C4-2B (cell line): ENCODE measurements around the gene SNX21.

Experiments
- H3K27ac ChIP-seq: fragments of 450-650 bp; 2 replicates; pipeline ENCODE4 v1.5.1; 2017
- ZFX ChIP-seq: fragments of 450-650 bp; IDR thresholded peaks from 2 replicates; pipeline ENCODE4 v1.6.1; 2017
- TF ChIP-seq, protein P1 (sequence below): fragments of 450-650 bp; conservative IDR thresholded peaks from 2 replicates; pipeline ENCODE4 v1.5.1; 2017; ENCODE audit warnings: mild to moderate bottlenecking

SNX21 gene

DNA sequence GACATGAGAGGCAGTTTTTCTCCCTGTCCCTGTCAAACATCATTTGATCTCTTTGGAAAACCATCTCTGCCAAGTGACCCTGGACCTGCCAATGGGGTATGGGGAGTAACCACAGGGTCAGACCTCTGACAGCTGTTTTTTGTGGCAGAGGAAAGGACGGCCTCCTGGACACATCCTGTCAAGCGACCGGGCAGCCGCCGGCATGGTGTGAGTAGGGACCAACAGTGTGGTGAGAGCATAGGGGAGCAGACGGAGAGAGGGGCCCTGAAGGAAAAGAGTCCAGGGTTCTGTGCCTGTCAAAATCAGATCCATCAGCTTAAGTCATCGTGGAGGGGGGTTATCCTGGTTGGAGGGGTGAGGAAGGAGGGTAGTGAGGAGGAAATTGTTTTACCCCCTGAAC is 31.7 kb upstream of the SNX21 start:
- H3K27ac ChIP-seq, result no peak overlapping the region
- TF ChIP-seq ZFX, result no peak

DNA sequence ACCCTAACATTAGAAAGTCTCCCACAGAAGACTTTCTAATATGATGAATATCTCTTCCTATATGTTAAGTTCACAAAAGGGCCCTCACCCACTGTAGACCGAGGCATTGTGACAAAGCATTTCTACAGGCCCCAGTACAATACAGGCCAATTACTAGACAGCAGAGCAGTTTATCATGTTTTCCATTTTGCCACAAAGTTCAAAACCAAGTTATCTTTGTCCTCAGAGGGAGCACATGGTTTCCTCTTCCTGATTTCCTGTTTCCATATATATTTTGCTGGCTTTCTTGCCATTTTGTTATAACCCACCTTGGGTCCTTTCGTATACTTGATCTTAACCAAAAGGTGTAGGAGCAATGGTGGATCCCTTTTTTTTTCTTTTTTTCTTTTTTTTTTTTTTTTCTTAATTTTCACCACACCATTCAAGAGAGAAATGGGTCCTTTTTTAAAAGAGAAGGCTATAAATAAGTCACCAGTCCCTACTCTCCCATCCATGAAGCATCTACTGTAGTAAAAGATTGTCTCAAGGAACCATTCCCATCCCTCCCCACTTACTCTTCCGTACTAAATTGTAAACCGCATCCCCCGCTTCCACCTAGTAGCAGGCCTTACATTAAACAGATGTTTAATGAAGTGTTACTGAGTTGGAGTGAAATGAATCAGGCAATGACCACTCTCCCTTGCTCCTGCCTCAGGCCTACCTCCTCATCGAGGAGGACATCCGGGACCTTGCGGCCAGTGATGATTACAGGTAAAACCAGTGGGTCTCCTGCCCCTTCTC is 23.2 kb upstream of the SNX21 start:
- H3K27ac ChIP-seq, result 0 out of 2 replicates have a peak overlapping the region, but pooled peaks have one; percentile 93
- TF ChIP-seq, protein P1, sequence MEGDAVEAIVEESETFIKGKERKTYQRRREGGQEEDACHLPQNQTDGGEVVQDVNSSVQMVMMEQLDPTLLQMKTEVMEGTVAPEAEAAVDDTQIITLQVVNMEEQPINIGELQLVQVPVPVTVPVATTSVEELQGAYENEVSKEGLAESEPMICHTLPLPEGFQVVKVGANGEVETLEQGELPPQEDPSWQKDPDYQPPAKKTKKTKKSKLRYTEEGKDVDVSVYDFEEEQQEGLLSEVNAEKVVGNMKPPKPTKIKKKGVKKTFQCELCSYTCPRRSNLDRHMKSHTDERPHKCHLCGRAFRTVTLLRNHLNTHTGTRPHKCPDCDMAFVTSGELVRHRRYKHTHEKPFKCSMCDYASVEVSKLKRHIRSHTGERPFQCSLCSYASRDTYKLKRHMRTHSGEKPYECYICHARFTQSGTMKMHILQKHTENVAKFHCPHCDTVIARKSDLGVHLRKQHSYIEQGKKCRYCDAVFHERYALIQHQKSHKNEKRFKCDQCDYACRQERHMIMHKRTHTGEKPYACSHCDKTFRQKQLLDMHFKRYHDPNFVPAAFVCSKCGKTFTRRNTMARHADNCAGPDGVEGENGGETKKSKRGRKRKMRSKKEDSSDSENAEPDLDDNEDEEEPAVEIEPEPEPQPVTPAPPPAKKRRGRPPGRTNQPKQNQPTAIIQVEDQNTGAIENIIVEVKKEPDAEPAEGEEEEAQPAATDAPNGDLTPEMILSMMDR, result no peak
- no peak for TF ChIP-seq ZFX

DNA sequence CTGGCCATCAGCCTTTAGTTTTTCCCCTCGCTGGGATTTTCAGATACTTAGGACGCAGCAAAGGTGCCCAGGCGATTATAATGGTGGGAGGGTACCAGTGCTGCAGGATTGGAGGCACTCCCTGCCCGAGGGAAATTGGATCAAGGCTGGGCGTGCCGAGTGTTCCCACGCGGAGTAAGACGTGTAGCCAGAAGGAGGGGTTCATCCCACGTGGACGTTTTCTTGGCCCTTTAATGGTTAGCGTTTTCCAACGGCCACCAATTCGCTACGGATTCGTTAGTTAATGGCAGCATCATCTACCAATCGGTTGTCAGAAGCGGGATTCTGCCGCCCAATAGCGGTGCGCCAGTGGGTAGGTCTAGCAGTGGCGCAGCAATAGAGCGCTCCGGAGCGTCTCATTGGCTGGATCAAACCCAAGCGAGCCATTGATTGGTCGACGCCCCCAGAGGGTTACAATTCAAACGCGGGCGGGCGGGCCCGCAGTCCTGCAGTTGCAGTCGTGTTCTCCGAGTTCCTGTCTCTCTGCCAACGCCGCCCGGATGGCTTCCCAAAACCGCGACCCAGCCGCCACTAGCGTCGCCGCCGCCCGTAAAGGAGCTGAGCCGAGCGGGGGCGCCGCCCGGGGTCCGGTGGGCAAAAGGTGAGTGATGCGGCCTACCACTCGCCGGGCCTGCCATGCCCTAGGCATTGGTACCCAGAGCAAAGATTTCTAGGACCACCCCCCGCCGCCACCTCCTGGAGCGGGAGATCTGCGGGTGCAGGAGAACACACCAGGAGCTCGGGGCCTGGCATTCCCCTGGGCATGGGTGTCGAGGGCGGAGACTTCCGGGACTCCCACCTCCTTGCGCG is 21.2 kb upstream of the SNX21 start, which contains the start of gene UBE2C:
Gene UBE2C (plus strand): TSS at position 488 of the 849 bp plus-strand sequence. CDS start 52 bp downstream, at position 540.
- TF ChIP-seq ZFX, result peak; percentile 94
- TF ChIP-seq, protein P1, result no peak
- H3K27ac ChIP-seq, result peak within 1 kb of the TSS; percentile 93

DNA sequence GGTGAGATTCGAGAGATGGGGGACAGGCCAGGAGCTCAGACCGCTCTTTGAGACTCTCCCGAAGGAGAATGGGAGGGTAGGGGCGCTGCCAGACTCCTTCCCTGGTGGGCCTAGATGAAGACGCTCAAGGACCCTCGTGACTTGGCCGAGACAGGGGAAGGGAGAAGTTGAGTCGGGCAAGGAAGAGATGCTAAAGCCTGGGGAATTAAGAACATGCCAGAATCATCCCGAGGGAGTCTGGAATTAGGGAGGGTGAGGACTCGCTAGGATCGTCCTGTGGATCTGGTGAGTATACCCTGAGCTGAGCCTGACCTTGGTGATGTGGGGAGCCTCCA is 20.6 kb upstream of the SNX21 start:
- TF ChIP-seq, protein P1, result no peak
- peak; percentile 66; the same call in 1 of the 2 replicates for TF ChIP-seq ZFX
- peak overlapping the region; percentile 93 for H3K27ac ChIP-seq

DNA sequence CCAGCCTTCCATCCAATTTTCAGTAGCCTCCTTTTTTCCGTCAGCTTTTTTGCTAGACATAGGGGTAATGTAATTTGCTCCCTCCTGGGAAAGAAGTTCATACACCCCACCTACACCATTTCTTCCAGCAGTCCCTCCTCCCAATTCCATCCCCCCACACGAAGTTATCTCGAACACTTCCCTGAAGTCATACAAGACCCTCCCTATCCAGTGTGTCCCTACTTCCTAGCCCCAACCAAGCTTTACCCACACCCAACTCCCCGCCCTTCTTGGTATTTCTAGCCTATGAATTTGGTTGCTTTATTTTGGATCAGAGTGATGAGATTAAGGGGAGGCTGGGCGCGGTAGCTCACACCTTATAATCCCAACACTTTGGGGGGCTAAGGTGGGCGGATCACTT is 20.1 kb upstream of the SNX21 start:
- peak overlapping the region; percentile 93 for H3K27ac ChIP-seq
- TF ChIP-seq, protein P1, result no peak
- no peak for TF ChIP-seq ZFX

DNA sequence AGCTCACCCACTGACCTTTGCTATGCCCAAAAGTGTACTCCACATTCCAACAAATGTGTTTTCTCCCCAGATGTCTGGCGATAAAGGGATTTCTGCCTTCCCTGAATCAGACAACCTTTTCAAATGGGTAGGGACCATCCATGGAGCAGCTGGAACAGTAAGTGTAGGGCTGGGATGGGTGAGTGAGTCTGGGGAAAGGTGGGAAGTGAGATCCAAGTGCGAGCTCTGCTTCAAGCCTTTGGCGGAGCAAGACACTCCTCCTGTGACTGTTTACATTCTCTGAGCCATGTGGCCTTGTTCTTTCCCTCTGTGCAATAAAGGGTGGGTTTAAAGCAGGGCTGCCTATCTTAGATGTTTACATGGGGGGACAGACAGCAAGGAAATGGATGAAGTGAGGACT is 19.3 kb upstream of the SNX21 start:
- no peak overlapping the region for H3K27ac ChIP-seq
- TF ChIP-seq, protein P1, result no peak
- TF ChIP-seq ZFX, result no peak

DNA sequence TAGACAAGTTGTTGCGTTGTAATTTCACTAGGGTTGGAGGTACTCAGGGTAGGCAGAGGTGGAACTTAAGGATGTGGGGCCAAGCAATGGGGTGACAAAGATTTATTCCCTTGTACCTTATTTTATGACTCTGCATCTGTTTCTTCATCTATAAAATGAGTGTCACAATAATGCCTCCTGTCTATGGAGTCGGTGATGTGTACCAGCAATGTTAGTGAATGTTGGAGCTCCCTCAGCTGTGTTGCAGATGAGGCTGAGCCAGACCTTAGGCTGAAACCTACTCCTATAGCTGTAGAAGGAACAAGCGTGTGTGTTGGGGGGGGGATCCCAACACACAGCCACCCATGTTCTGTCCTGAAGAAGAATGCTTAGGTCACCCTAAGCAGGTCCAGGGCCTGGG is 16.6 kb upstream of the SNX21 start:
- no peak for TF ChIP-seq ZFX
- TF ChIP-seq, protein P1, result no peak
- no peak overlapping the region for H3K27ac ChIP-seq
